H9 (cell line): ENCODE results near the gene TMCC2. TPM values are rescaled to one million over a fixed set of nuclear protein-coding genes. Genes with fewer than 3 reads are reported as not detected.

ENCODE experiments used
- DNase-seq: peaks from one replicate; pipeline ENCODE4 v3.0.0-alpha.2; 2017
- H2AFZ ChIP-seq: one replicate; pipeline ENCODE4 v1.6.1; 2013; ENCODE audit warnings: mild to moderate bottlenecking, low read length, control low read depth, moderate library complexity
- H2AK5ac ChIP-seq: 2 replicates; pipeline ENCODE4 v1.6.1; 2013; ENCODE audit warnings: low read length, control low read depth, mixed read lengths; ENCODE audit not compliant: insufficient read length
- H2BK120ac ChIP-seq: one replicate; pipeline ENCODE4 v1.6.1; 2013; ENCODE audit warnings: low read depth, mild to moderate bottlenecking, low read length, control low read depth, inconsistent platforms; ENCODE audit not compliant: poor library complexity, severe bottlenecking
- H2BK12ac ChIP-seq: 2 replicates; pipeline ENCODE4 v1.6.1; 2013; ENCODE audit warnings: low read length, control low read depth, mixed read lengths, low read depth; ENCODE audit not compliant: insufficient read length
- H2BK15ac ChIP-seq: 2 replicates; pipeline ENCODE4 v1.6.1; 2013; ENCODE audit warnings: low read depth, low read length, control low read depth
- H2BK20ac ChIP-seq: one replicate; pipeline ENCODE4 v1.6.1; 2013; ENCODE audit warnings: low read depth, mild to moderate bottlenecking, low read length, control low read depth, inconsistent platforms; ENCODE audit not compliant: poor library complexity, severe bottlenecking
- H2BK5ac ChIP-seq: 2 replicates; pipeline ENCODE4 v1.6.1; 2013; ENCODE audit warnings: low read length, control low read depth, mixed read lengths; ENCODE audit not compliant: insufficient read length
- H3K14ac ChIP-seq: 2 replicates; pipeline ENCODE4 v1.6.1; 2013; ENCODE audit warnings: low read length, control low read depth; ENCODE audit not compliant: insufficient read depth
- H3K18ac ChIP-seq: 2 replicates; pipeline ENCODE4 v1.6.1; 2013; ENCODE audit warnings: low read depth, mild to moderate bottlenecking, mixed read lengths, low read length, control low read depth; ENCODE audit not compliant: insufficient read length
- H3K23ac ChIP-seq: 2 replicates; pipeline ENCODE4 v1.6.1; 2013; ENCODE audit warnings: low read length, control low read depth, mixed read lengths, low read depth; ENCODE audit not compliant: insufficient read length
- H3K23me2 ChIP-seq: 2 replicates; pipeline ENCODE4 v1.6.1; 2013; ENCODE audit warnings: low read depth, mild to moderate bottlenecking, mixed read lengths, low read length, control low read depth; ENCODE audit not compliant: insufficient read length, poor library complexity, severe bottlenecking
- H3K27ac ChIP-seq: 2 replicates; pipeline ENCODE4 v1.5.1; 2013; ENCODE audit warnings: low read length, control low read depth, mixed read lengths, low read depth; ENCODE audit not compliant: insufficient read length
- H3K27me3 ChIP-seq: 2 replicates; pipeline ENCODE4 v1.6.1; 2013; ENCODE audit warnings: low read length, control low read depth, inconsistent platforms; ENCODE audit not compliant: insufficient read depth
- H3K4ac ChIP-seq: 2 replicates; pipeline ENCODE4 v1.6.1; 2013; ENCODE audit warnings: low read depth, mild to moderate bottlenecking, control low read depth, inconsistent platforms, low read length, moderate library complexity
- H3K4me1 ChIP-seq: 2 replicates; pipeline ENCODE4 v1.6.1; 2013; ENCODE audit warnings: low read length, control low read depth, inconsistent platforms; ENCODE audit not compliant: insufficient read depth
- H3K4me2 ChIP-seq: 2 replicates; pipeline ENCODE4 v1.6.1; 2013; ENCODE audit warnings: low read length, control low read depth, mixed read lengths; ENCODE audit not compliant: insufficient read length, insufficient read depth
- H3K56ac ChIP-seq: 2 replicates; pipeline ENCODE4 v1.6.1; 2013; ENCODE audit warnings: low read depth, mild to moderate bottlenecking, mixed read lengths, low read length, control low read depth; ENCODE audit not compliant: insufficient read length
- H3K79me1 ChIP-seq: 2 replicates; pipeline ENCODE4 v1.6.1; 2013; ENCODE audit warnings: low read depth, mild to moderate bottlenecking, moderate library complexity, low read length, control low read depth, inconsistent platforms; ENCODE audit not compliant: insufficient read depth, poor library complexity, severe bottlenecking
- H3K79me2 ChIP-seq: 2 replicates; pipeline ENCODE4 v1.6.1; 2013; ENCODE audit warnings: low read length, control low read depth, inconsistent platforms; ENCODE audit not compliant: insufficient read depth
- H3K9ac ChIP-seq: 2 replicates; pipeline ENCODE4 v1.6.1; 2013; ENCODE audit warnings: low read length, control low read depth, mixed read lengths; ENCODE audit not compliant: insufficient read length; ENCODE audit errors: extremely low read depth
- H3K9me3 ChIP-seq: one replicate; pipeline ENCODE4 v1.6.1; 2013; ENCODE audit warnings: low read depth, low read length, inconsistent platforms; ENCODE audit not compliant: control insufficient read depth
- H3T11ph ChIP-seq: one replicate; pipeline ENCODE4 v1.6.1; 2013; ENCODE audit warnings: mild to moderate bottlenecking, low read length, control low read depth, inconsistent platforms
- H4K20me1 ChIP-seq: one replicate; pipeline ENCODE4 v1.6.1; 2013; ENCODE audit not compliant: control insufficient read depth, insufficient read length, insufficient read depth
- H4K5ac ChIP-seq: 2 replicates; pipeline ENCODE4 v1.6.1; 2013; ENCODE audit warnings: low read depth, mild to moderate bottlenecking, mixed read lengths, low read length, control low read depth; ENCODE audit not compliant: insufficient read length
- H4K8ac ChIP-seq: replicated peaks from 2 replicates; pipeline ENCODE4 v1.6.1; 2013; ENCODE audit warnings: low read length, control low read depth, mixed read lengths, low read depth; ENCODE audit not compliant: insufficient read length
- H4K91ac ChIP-seq: 2 replicates; pipeline ENCODE4 v1.6.1; 2013; ENCODE audit warnings: low read depth, mild to moderate bottlenecking, moderate library complexity, mixed read lengths, low read length, control low read depth; ENCODE audit not compliant: insufficient read length
- H3K27ac Mint-ChIP-seq, 3 experiments: 2 replicates in 2 of 3; 3 replicates in 1 of 3; pipeline ENCODE4 v1.8.0; 2020 to 2021; ENCODE audit warnings: mixed read lengths in 3 of 3, mild to moderate bottlenecking in 1 of 3, moderate library complexity in 1 of 3
- H3K27me3 Mint-ChIP-seq: 2 replicates; pipeline ENCODE4 v1.8.0; 2021; ENCODE audit warnings: low read depth, mild to moderate bottlenecking, moderate library complexity, mixed read lengths
- H3K36me3 Mint-ChIP-seq, 3 experiments: 2 replicates in 2 of 3; 3 replicates in 1 of 3; pipeline ENCODE4 v1.8.0; 2020 to 2021; ENCODE audit warnings: low read depth in 3 of 3, mixed read lengths in 3 of 3; ENCODE audit not compliant: insufficient read depth in 1 of 3
- H3K4me1 Mint-ChIP-seq, 2 experiments: 2 replicates each; pipeline ENCODE4 v1.8.0; 2020; ENCODE audit warnings: mixed read lengths in 2 of 2
- H3K4me3 Mint-ChIP-seq, 2 experiments: 2 replicates in 1 of 2; 3 replicates in 1 of 2; pipeline ENCODE4 v1.8.0; 2020 to 2021; ENCODE audit warnings: mild to moderate bottlenecking in 2 of 2, mixed read lengths in 2 of 2, moderate library complexity in 1 of 2
- H3K9me3 Mint-ChIP-seq, 2 experiments: 2 replicates in 1 of 2; 3 replicates in 1 of 2; pipeline ENCODE4 v1.8.0; 2020; ENCODE audit warnings: mild to moderate bottlenecking in 2 of 2, mixed read lengths in 2 of 2, moderate library complexity in 1 of 2
- WGBS: extraction: QIAGEN DNeasy Blood & Tissue Kit; methylation state at CpG from one replicate; pipeline ENCODE4 v1.1.7; 2013; ENCODE audit warnings: missing lambda C conversion rate, low lambda C conversion rate, mixed read lengths; ENCODE audit not compliant: insufficient read length; ENCODE audit errors: extremely low coverage; 5-methylcytosine and 5-hydroxymethylcytosine counted together
- total RNA-seq: library from RNA; stranded (reverse); gene quantifications from 2 replicates; pipeline ENCODE4 v1.2.1, GENCODE V29; 2021
- TF ChIP-seq, protein P1 (sequence below): fragments of 200-600 bp; sonication (generic); conservative IDR thresholded peaks from 3 replicates; pipeline ENCODE4 v1.8.0; 2021; ENCODE audit warnings: antibody characterized with exemption, mild to moderate bottlenecking

The TMCC2 gene
- total RNA-seq, 1 experiment from 2014 or later: 11.7 TPM

DNA sequence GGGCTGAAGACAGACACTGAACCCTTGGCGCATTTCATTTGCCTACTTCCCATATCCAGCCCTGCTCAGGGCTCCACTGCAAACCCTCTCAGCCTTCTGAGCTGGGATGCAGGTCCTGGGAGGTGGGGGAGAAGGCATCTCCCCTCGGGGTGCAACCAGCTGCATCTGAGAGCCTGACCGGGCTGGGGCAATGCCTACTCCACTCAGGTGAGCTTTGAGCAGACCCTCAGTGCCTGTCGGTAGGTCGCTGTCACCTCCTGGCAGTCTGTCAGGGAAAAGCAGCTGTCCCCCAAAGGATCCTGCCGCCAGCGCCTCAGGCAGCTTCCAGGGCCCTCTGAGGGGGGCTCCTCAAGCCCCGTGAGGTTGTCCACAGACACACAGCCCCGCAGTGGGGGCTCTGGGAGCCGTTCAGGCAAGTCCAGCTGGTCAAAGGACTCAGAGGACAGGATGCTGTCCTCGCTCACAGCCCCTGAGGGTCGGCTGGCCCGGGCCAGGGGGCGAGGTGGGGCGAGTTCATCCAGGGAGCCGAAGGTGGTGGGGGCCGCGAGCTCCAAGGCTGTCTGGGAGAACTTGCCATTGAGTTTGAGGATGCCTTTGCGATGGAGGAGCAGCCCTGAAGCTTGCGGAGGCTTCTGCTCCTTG lies 75.6 kb downstream of the TMCC2 start:
- Histone ChIP-seq H2BK15ac (no peak overlapping the region), H3K27me3 (no peaks in the 10 kb centered on the region), H3K9ac (no peak overlapping the region), H3K9me3 (no peaks in the 10 kb centered on the region), H3K23ac (no peak overlapping the region), H3K4me2 (no peak overlapping the region), H3K14ac (no peak overlapping the region), H3K27ac (no peak overlapping the region), H2BK120ac (no peak overlapping the region), H3T11ph (no peak overlapping the region), H3K23me2 (peaks cover 5% of the 10 kb centered on the region), H4K5ac (no peak overlapping the region), H2AK5ac (no peak overlapping the region), H3K4ac (no peak overlapping the region; the same call in 1 of the 2 replicates), H4K8ac (no peak overlapping the region), H4K20me1 (no peaks in the 10 kb centered on the region), H3K79me1 (no peaks in the 10 kb centered on the region), H3K4me1 (peaks cover 11% of the 10 kb centered on the region; the same call in 1 of the 2 replicates), H2BK5ac (no peak overlapping the region), H4K91ac (no peak overlapping the region), H3K79me2 (no peaks in the 10 kb centered on the region), H2AFZ (no peak overlapping the region), H2BK12ac (no peak overlapping the region), H3K18ac (no peak overlapping the region), H2BK20ac (no peak overlapping the region), H3K56ac (no peak overlapping the region)
- Mint-ChIP-seq H3K4me1 (peaks cover 40 to 51% of the 10 kb centered on the region in 2 experiments), H3K36me3 (peaks cover 40 to 60% (median 60%) of the 10 kb centered on the region in 3 experiments), H3K27ac (peak overlapping the region; percentile 28 to 98 (median 96); a peak in 6 of 7 replicates), H3K4me3 (no peak overlapping the region), H3K27me3 (no peaks in the 10 kb centered on the region), H3K9me3 (no peaks in the 10 kb centered on the region; a peak in 1 of 5 replicates)
- WGBS: no CpG with 5 or more reads among the region's 20 CpGs
- DNase-seq: no peak
- TF ChIP-seq, protein P1, sequence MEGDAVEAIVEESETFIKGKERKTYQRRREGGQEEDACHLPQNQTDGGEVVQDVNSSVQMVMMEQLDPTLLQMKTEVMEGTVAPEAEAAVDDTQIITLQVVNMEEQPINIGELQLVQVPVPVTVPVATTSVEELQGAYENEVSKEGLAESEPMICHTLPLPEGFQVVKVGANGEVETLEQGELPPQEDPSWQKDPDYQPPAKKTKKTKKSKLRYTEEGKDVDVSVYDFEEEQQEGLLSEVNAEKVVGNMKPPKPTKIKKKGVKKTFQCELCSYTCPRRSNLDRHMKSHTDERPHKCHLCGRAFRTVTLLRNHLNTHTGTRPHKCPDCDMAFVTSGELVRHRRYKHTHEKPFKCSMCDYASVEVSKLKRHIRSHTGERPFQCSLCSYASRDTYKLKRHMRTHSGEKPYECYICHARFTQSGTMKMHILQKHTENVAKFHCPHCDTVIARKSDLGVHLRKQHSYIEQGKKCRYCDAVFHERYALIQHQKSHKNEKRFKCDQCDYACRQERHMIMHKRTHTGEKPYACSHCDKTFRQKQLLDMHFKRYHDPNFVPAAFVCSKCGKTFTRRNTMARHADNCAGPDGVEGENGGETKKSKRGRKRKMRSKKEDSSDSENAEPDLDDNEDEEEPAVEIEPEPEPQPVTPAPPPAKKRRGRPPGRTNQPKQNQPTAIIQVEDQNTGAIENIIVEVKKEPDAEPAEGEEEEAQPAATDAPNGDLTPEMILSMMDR: no peak
